HG03066 (cell line): Measurements from ENCODE around the gene NCS1.

Experiments
- ATAC-seq: cut with Tn5 transposase; IDR thresholded peaks from one replicate; pipeline ENCODE4 v1.9.1; 2021; ENCODE audit warnings: low read depth; ENCODE audit not compliant: unreplicated experiment

The NCS1 gene

GRCh38 chr9:130172161-130172857 is at the start of gene NCS1:
NCS1 (plus strand) TSS chr9:130172404; CDS start chr9:130172664, 260 bp downstream.
- ATAC-seq = no peak

GRCh38 chr9:130122456-130122855 is 49.7 kb upstream of the NCS1 start:
- ATAC-seq = no peak

- ATAC-seq = no peak
Measured at GRCh38 chr9:130124085-130124860, 47.9 kb upstream of the NCS1 start.

GRCh38 chr9:130126721-130127433 is 45.3 kb upstream of the NCS1 start:
- ATAC-seq = no peak

GRCh38 chr9:130128251-130128650 is 44.0 kb upstream of the NCS1 start:
- peak; percentile 59 for ATAC-seq

- ATAC-seq = peak; percentile 62
Measured at GRCh38 chr9:130128733-130129431, 43.3 kb upstream of the NCS1 start.

- no peak for ATAC-seq
Measured at GRCh38 chr9:130129432-130130061, 42.7 kb upstream of the NCS1 start.

- ATAC-seq = no peak
Measured at GRCh38 chr9:130132746-130133145, 39.5 kb upstream of the NCS1 start.

GRCh38 chr9:130137081-130137640 is 35.0 kb upstream of the NCS1 start:
- ATAC-seq = no peak

- ATAC-seq = no peak
Measured at GRCh38 chr9:130137641-130138081, 34.5 kb upstream of the NCS1 start.

- no peak for ATAC-seq
Measured at GRCh38 chr9:130138171-130138653, 34.0 kb upstream of the NCS1 start.

- no peak for ATAC-seq
Measured at GRCh38 chr9:130138791-130139190, 33.4 kb upstream of the NCS1 start.

GRCh38 chr9:130139251-130139650 is 33.0 kb upstream of the NCS1 start:
- no peak for ATAC-seq

GRCh38 chr9:130140706-130141105 is 31.5 kb upstream of the NCS1 start:
- no peak for ATAC-seq

- ATAC-seq = no peak
Measured at GRCh38 chr9:130142056-130142455, 30.1 kb upstream of the NCS1 start.

GRCh38 chr9:130142641-130143040 is 29.6 kb upstream of the NCS1 start:
- ATAC-seq = no peak

- no peak for ATAC-seq
Measured at GRCh38 chr9:130143279-130143893, 28.8 kb upstream of the NCS1 start.

GRCh38 chr9:130143958-130144366 is 28.2 kb upstream of the NCS1 start:
- ATAC-seq = no peak

- no peak for ATAC-seq
Measured at GRCh38 chr9:130144703-130145102, 27.5 kb upstream of the NCS1 start.
